Naive B cell (primary cell): ENCODE data around the gene LMBR1. TPM values are rescaled to one million over a fixed set of nuclear protein-coding genes. Genes with fewer than 3 reads are reported as not detected.
"Not testable (repeated sequence)": the region's sequence is repeated elsewhere in the genome, so short reads cannot be mapped to it uniquely, and the experiment has no call there.

Experiments
- ATAC-seq, 2 donors: fragments of 150-1000 bp; cut with Tn5 transposase; 2 replicates each; pipeline ENCODE4 v1.10.0; 2021; ENCODE audit warnings: low read depth in 2 of 2, mild to moderate bottlenecking in 2 of 2, moderate library complexity in 2 of 2
- DNase-seq: peaks from one replicate; pipeline ENCODE4 v3.0.0; 2022
- H3K27ac Mint-ChIP-seq, 6 donors: one replicate each; pipeline ENCODE4 v1.8.0; 2020 to 2022; ENCODE audit warnings: mild to moderate bottlenecking in 6 of 6, mixed read lengths in 6 of 6, moderate library complexity in 5 of 6, inconsistent platforms in 2 of 6
- H3K27me3 Mint-ChIP-seq, 3 donors: one replicate each; pipeline ENCODE4 v1.8.0; 2021 to 2022; ENCODE audit warnings: mixed read lengths in 3 of 3, mild to moderate bottlenecking in 1 of 3
- H3K36me3 Mint-ChIP-seq, 2 donors: one replicate each; pipeline ENCODE4 v1.8.0; 2020 to 2022; ENCODE audit warnings: mixed read lengths in 2 of 2, inconsistent platforms in 1 of 2, mild to moderate bottlenecking in 1 of 2
- H3K4me1 Mint-ChIP-seq, 3 donors: one replicate each; pipeline ENCODE4 v1.8.0; 2020 to 2022; ENCODE audit warnings: mixed read lengths in 3 of 3, inconsistent platforms in 1 of 3, mild to moderate bottlenecking in 1 of 3, moderate library complexity in 1 of 3
- H3K4me3 Mint-ChIP-seq, 8 donors: one replicate each; pipeline ENCODE4 v1.8.0; 2020 to 2022; ENCODE audit warnings: mild to moderate bottlenecking in 8 of 8, mixed read lengths in 8 of 8, moderate library complexity in 8 of 8, inconsistent platforms in 2 of 8
- H3K9me3 Mint-ChIP-seq, 7 donors: one replicate each; pipeline ENCODE4 v1.8.0; 2020 to 2022; ENCODE audit warnings: mixed read lengths in 7 of 7, mild to moderate bottlenecking in 5 of 7, inconsistent platforms in 2 of 7, moderate library complexity in 1 of 7
- polyA plus RNA-seq, 6 donors: library from polyadenylated mRNA; unstranded; fragments of 300-500 nt; fragmentation: Illumina TruSeq; gene quantifications; one replicate each; pipeline ENCODE4 v1.2.3, GENCODE V29; 2021; ENCODE audit warnings: low read depth in 6 of 6

Gene LMBR1
- polyA plus RNA-seq, 6 donors from 2014 or later: 35.3 to 49.3 (median 40.9) TPM

GRCh38 chr7:156896388-156897022 is 3.5 kb upstream of the LMBR1 start:
- H3K4me1 Mint-ChIP-seq: peaks cover 11 to 30% (median 22%) of the 10 kb centered on the region in 3 donors
- H3K9me3 Mint-ChIP-seq: no peaks in the 10 kb centered on the region
- peak overlapping the region in 2 of 8 donors; percentile 27 to 46 for H3K4me3 Mint-ChIP-seq
- H3K27me3 Mint-ChIP-seq: peaks cover 0 to 14% (median 0%) of the 10 kb centered on the region in 3 donors
- no peaks in the 10 kb centered on the region for H3K36me3 Mint-ChIP-seq
- no peak overlapping the region for H3K27ac Mint-ChIP-seq
- DNase-seq: no peak
- ATAC-seq: no peak

- no peak for DNase-seq
- peak overlapping the region in 6 of 8 donors; percentile 89 to 96 (median 94) for H3K4me3 Mint-ChIP-seq
- H3K4me1 Mint-ChIP-seq: peaks cover 16 to 38% (median 26%) of the 10 kb centered on the region in 3 donors
Observed at GRCh38 chr7:156895024-156895780, 2.2 kb upstream of the LMBR1 start.

GRCh38 chr7:156892081-156892800 is 742 bp downstream of the LMBR1 start:
- Mint-ChIP-seq H3K27ac (peak overlapping the region; percentile 79 to 94 (median 91)), H3K9me3 (no peaks in the 10 kb centered on the region), H3K27me3 (no peaks in the 10 kb centered on the region), H3K4me3 (peak overlapping the region; percentile 87 to 95 (median 94)), H3K4me1 (peaks cover 34 to 41% (median 37%) of the 10 kb centered on the region in 3 donors), H3K36me3 (no peaks in the 10 kb centered on the region)
- DNase-seq (peak; percentile 73), ATAC-seq (peak; percentile 33 to 37)

More at GRCh38 chr7:156895024-156895780, 2.2 kb upstream of the LMBR1 start:
- Mint-ChIP-seq H3K27ac (peak overlapping the region in 3 of 6 donors; percentile 51 to 80 (median 60)), H3K36me3 (no peaks in the 10 kb centered on the region), H3K27me3 (peaks cover 0 to 5% (median 0%) of the 10 kb centered on the region in 3 donors), H3K9me3 (no peaks in the 10 kb centered on the region)
- no peak for ATAC-seq

- DNase-seq: no peak
- H3K9me3 Mint-ChIP-seq: no peaks in the 10 kb centered on the region
- ATAC-seq: no peak
Observed at GRCh38 chr7:156889746-156890145, 3.2 kb downstream of the LMBR1 start.

GRCh38 chr7:156889089-156889488 is 3.9 kb downstream of the LMBR1 start:
- ATAC-seq (no peak), DNase-seq (no peak)
- H3K36me3 Mint-ChIP-seq: no peaks in the 10 kb centered on the region
- peak overlapping the region in 1 of 6 donors; percentile 69 for H3K27ac Mint-ChIP-seq
- no peaks in the 10 kb centered on the region for H3K9me3 Mint-ChIP-seq
- H3K4me3 Mint-ChIP-seq: peak overlapping the region in 1 of 8 donors; percentile 71
- no peaks in the 10 kb centered on the region for H3K27me3 Mint-ChIP-seq
- H3K4me1 Mint-ChIP-seq: peaks cover 23 to 54% (median 38%) of the 10 kb centered on the region in 3 donors

More at GRCh38 chr7:156889746-156890145, 3.2 kb downstream of the LMBR1 start:
- Mint-ChIP-seq H3K36me3 (no peaks in the 10 kb centered on the region), H3K4me3 (peak overlapping the region in 1 of 8 donors; percentile 71), H3K27ac (peak overlapping the region in 2 of 6 donors; percentile 16 to 53), H3K4me1 (peaks cover 17 to 47% (median 36%) of the 10 kb centered on the region in 3 donors), H3K27me3 (no peaks in the 10 kb centered on the region)

- H3K4me1 Mint-ChIP-seq: peaks cover 36 to 65% (median 38%) of the 10 kb centered on the region in 3 donors
Observed at GRCh38 chr7:156886020-156886795, 6.8 kb downstream of the LMBR1 start.

GRCh38 chr7:156881679-156882078 is 11.3 kb downstream of the LMBR1 start:
- ATAC-seq: no peak
- peaks cover 46 to 73% (median 57%) of the 10 kb centered on the region in 3 donors for H3K4me1 Mint-ChIP-seq
- no peak for DNase-seq
- H3K9me3 Mint-ChIP-seq: peaks cover 0 to 20% (median 10%) of the 10 kb centered on the region in 7 donors
- peaks cover 6 to 19% of the 10 kb centered on the region in 2 donors for H3K36me3 Mint-ChIP-seq
- H3K27ac Mint-ChIP-seq: no peak overlapping the region
- H3K27me3 Mint-ChIP-seq: no peaks in the 10 kb centered on the region
- H3K4me3 Mint-ChIP-seq: no peak overlapping the region

More at GRCh38 chr7:156886020-156886795, 6.8 kb downstream of the LMBR1 start:
- peak overlapping the region in 1 of 6 donors; percentile 29 for H3K27ac Mint-ChIP-seq
- no peaks in the 10 kb centered on the region for H3K27me3 Mint-ChIP-seq
- no peaks in the 10 kb centered on the region for H3K9me3 Mint-ChIP-seq
- ATAC-seq (no peak), DNase-seq (no peak)
- H3K4me3 Mint-ChIP-seq: no peak overlapping the region
- H3K36me3 Mint-ChIP-seq: peaks cover 0 to 14% of the 10 kb centered on the region in 2 donors

- Mint-ChIP-seq H3K4me3 (peak overlapping the region in 1 of 8 donors; percentile 30), H3K27me3 (no peaks in the 10 kb centered on the region), H3K9me3 (peaks cover 8 to 35% (median 15%) of the 10 kb centered on the region in 7 donors), H3K36me3 (peaks cover 25 to 38% of the 10 kb centered on the region in 2 donors), H3K4me1 (peaks cover 41 to 53% (median 50%) of the 10 kb centered on the region in 3 donors), H3K27ac (no peak overlapping the region)
- ATAC-seq (no peak), DNase-seq (no peak)
Observed at GRCh38 chr7:156875766-156876165, 17.2 kb downstream of the LMBR1 start.

GRCh38 chr7:156868363-156868762 is 24.6 kb downstream of the LMBR1 start:
- not testable (repeated sequence) for H3K9me3 Mint-ChIP-seq, H3K27me3 Mint-ChIP-seq, H3K4me3 Mint-ChIP-seq, ATAC-seq, DNase-seq
- Mint-ChIP-seq H3K27ac (peak overlapping the region in 1 of 6 donors; percentile 47), H3K36me3 (peaks cover 13 to 18% of the 10 kb centered on the region in 2 donors), H3K4me1 (peaks cover 43 to 59% (median 47%) of the 10 kb centered on the region in 3 donors)

GRCh38 chr7:156865493-156865892 is 27.5 kb downstream of the LMBR1 start:
- Mint-ChIP-seq H3K27ac (peak overlapping the region in 3 of 6 donors; percentile 9 to 82 (median 47)), H3K4me3 (peak overlapping the region in 3 of 8 donors; percentile 7 to 49 (median 38)), H3K36me3 (peaks cover 17 to 19% of the 10 kb centered on the region in 2 donors), H3K27me3 (no peaks in the 10 kb centered on the region), H3K4me1 (peaks cover 33 to 46% (median 36%) of the 10 kb centered on the region in 3 donors), H3K9me3 (peaks cover 5 to 16% (median 10%) of the 10 kb centered on the region in 7 donors)
- ATAC-seq (peak in 1 of 2 donors; percentile 54), DNase-seq (no peak)

- DNase-seq, H3K27ac Mint-ChIP-seq, H3K27me3 Mint-ChIP-seq, H3K4me3 Mint-ChIP-seq, ATAC-seq: not testable (repeated sequence)
- H3K36me3 Mint-ChIP-seq: peaks cover 32 to 46% of the 10 kb centered on the region in 2 donors
- peaks cover 22 to 34% (median 28%) of the 10 kb centered on the region in 3 donors for H3K4me1 Mint-ChIP-seq
- H3K9me3 Mint-ChIP-seq: peaks cover 14 to 48% (median 34%) of the 10 kb centered on the region in 7 donors
Observed at GRCh38 chr7:156862022-156862421, 31.0 kb downstream of the LMBR1 start.

GRCh38 chr7:156861212-156861611 is 31.8 kb downstream of the LMBR1 start:
- H3K9me3 Mint-ChIP-seq: peaks cover 18 to 53% (median 37%) of the 10 kb centered on the region in 7 donors
- H3K4me1 Mint-ChIP-seq: peaks cover 22 to 26% (median 24%) of the 10 kb centered on the region in 3 donors
- H3K4me3 Mint-ChIP-seq: no peak overlapping the region
- ATAC-seq (no peak), DNase-seq (no peak)
- peaks cover 35 to 50% of the 10 kb centered on the region in 2 donors for H3K36me3 Mint-ChIP-seq
- peak overlapping the region in 1 of 6 donors; percentile 22 for H3K27ac Mint-ChIP-seq
- H3K27me3 Mint-ChIP-seq: no peaks in the 10 kb centered on the region
